ENCODE measurements around the gene HSPA12B.

DNA sequence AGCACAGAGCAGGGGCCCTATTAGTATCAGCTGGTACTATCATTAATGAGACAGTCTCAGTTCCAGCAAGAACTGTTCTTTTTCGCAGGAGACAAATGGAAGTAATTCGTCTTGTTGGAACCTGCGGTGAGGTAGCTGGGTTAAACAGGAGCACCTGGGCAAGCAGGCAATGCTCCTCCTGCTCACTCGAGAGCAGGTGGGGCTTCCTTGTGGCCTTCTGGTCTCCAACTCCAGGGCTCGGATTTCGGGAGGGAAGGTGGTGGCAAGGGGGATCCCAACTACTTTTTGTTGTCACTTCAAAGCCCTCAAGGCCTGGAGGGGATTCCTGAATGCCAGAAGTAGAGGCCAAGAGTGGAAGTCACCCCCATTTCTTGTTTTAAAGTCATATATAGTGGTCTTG lies 50.1 kb downstream of the HSPA12B start:
- TF ChIP-seq POLR2A (IDR thresholded peaks at IDR 0.05; ENCODE audit: low read depth, low read length) (no peak), RFX5 (IDR thresholded peaks at IDR 0.05; ENCODE audit: low read depth, low read length) (no peak), CEBPB (IDR thresholded peaks at IDR 0.05; ENCODE audit: low read depth, low read length) (no peak), RCOR1 (IDR thresholded peaks at IDR 0.05; ENCODE audit: insufficient replicate concordance, low read length) (no peak), BHLHE40 (IDR thresholded peaks at IDR 0.05; ENCODE audit: low read depth, low read length) (no peak), NFE2L2 (IDR thresholded peaks at IDR 0.05; ENCODE audit: low read depth, low read length) (no peak), RAD21 (IDR thresholded peaks at IDR 0.05; ENCODE audit: low read length) (no peak), FOS (IDR thresholded peaks at IDR 0.05; ENCODE audit: low read depth, low read length) (no peak), MXI1 (IDR thresholded peaks at IDR 0.05; ENCODE audit: borderline replicate concordance, low read depth, low read length) (no peak), CHD1 (IDR thresholded peaks at IDR 0.05; ENCODE audit: low read depth, low read length) (no peak)
- TF ChIP-seq, protein P1, sequence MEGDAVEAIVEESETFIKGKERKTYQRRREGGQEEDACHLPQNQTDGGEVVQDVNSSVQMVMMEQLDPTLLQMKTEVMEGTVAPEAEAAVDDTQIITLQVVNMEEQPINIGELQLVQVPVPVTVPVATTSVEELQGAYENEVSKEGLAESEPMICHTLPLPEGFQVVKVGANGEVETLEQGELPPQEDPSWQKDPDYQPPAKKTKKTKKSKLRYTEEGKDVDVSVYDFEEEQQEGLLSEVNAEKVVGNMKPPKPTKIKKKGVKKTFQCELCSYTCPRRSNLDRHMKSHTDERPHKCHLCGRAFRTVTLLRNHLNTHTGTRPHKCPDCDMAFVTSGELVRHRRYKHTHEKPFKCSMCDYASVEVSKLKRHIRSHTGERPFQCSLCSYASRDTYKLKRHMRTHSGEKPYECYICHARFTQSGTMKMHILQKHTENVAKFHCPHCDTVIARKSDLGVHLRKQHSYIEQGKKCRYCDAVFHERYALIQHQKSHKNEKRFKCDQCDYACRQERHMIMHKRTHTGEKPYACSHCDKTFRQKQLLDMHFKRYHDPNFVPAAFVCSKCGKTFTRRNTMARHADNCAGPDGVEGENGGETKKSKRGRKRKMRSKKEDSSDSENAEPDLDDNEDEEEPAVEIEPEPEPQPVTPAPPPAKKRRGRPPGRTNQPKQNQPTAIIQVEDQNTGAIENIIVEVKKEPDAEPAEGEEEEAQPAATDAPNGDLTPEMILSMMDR (conservative IDR thresholded peaks at IDR 0.05; ENCODE audit: low read depth, low read length) = no peak

All from IMR-90 (cell line).